ENCODE data around the gene RBMXL3. TPM values are rescaled to one million over a fixed set of nuclear protein-coding genes. Genes with fewer than 3 reads are reported as not detected.
"Not testable (repeated sequence)": the region's sequence is repeated elsewhere in the genome, so short reads cannot be mapped to it uniquely, and the experiment has no call there.

RBMXL3 gene
- total RNA-seq, 2 experiments from 2014 or later = not detected

DNA sequence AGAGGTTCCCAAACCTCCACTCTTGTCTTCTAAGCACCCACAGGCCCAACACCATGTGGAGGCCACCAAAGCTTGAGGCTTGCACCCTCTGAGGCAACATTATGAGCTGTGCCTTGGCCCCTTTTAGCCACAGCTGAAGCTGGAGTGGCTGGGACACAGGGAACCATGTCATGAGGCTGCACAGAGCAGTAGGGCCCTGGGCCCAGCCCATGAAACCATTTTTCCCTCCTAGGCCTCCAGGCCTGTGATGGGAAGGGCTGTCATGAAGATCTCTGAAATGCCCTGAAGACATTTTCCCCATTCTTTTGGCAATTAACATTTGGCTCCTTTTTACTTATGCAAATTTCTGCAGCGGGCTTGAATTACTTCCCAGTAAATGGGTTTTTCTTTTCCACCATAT, 14.8 kb downstream of the RBMXL3 start:
- Mint-ChIP-seq H3K9me3 (peaks cover 7% of the 10 kb centered on the region), H3K27me3 (ENCODE audit: low read depth) (no peaks in the 10 kb centered on the region), H3K27ac (no peak overlapping the region), H3K36me3 (ENCODE audit: low read depth) (no peaks in the 10 kb centered on the region), H3K4me3 (no peak overlapping the region), H3K4me1 (ENCODE audit: low read depth) (no peaks in the 10 kb centered on the region)
- intact Hi-C loops (cut with micrococcal nuclease) = no loop called here
- DNase-seq = no peak
- CTCF ChIA-PET = no interaction called here

- H3K4me3 Mint-ChIP-seq; H3K27ac Mint-ChIP-seq; H3K36me3 Mint-ChIP-seq (ENCODE audit: low read depth); H3K27me3 Mint-ChIP-seq (ENCODE audit: low read depth); CTCF ChIA-PET; DNase-seq; H3K4me1 Mint-ChIP-seq (ENCODE audit: low read depth); intact Hi-C loops (cut with micrococcal nuclease); H3K9me3 Mint-ChIP-seq: not testable (repeated sequence)
Observed at GRCh38 chrX:115209547-115209946, 20.3 kb downstream of the RBMXL3 start.

GRCh38 chrX:115214151-115214550, 24.9 kb downstream of the RBMXL3 start:
- no peaks in the 10 kb centered on the region for H3K4me1 Mint-ChIP-seq (ENCODE audit: low read depth)
- intact Hi-C loops (cut with micrococcal nuclease) = no loop called here
- no peak for DNase-seq
- no peaks in the 10 kb centered on the region for H3K36me3 Mint-ChIP-seq (ENCODE audit: low read depth)
- no peaks in the 10 kb centered on the region for H3K27me3 Mint-ChIP-seq (ENCODE audit: low read depth)
- H3K4me3 Mint-ChIP-seq = no peak overlapping the region
- CTCF ChIA-PET = no interaction called here
- H3K9me3 Mint-ChIP-seq = peaks cover 2% of the 10 kb centered on the region
- no peak overlapping the region for H3K27ac Mint-ChIP-seq

DNA sequence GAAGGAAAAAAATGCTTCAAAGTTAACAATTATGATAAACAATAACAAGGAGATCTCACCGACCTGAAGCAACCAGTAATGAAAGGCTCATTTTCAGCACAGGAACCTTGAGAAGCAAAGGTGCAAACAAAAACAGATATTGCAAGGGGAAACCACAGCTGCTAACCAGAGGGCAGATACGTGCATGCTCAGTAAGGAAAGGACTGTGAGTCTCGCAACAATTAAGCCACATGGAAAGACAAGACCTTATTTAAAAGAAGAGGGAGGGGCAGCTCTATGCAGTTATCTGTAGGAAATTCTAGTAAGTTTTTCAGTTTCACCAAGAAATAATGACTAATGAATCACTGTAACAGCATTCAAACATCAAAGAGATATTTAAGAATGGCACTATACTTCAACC, 25.4 kb downstream of the RBMXL3 start:
- peaks cover 2% of the 10 kb centered on the region for H3K9me3 Mint-ChIP-seq
- no peaks in the 10 kb centered on the region for H3K27me3 Mint-ChIP-seq (ENCODE audit: low read depth)
- intact Hi-C loops (cut with micrococcal nuclease) = no loop called here
- no peaks in the 10 kb centered on the region for H3K4me1 Mint-ChIP-seq (ENCODE audit: low read depth)
- CTCF ChIA-PET = no interaction called here
- no peak overlapping the region for H3K4me3 Mint-ChIP-seq
- no peak overlapping the region for H3K27ac Mint-ChIP-seq
- no peak for DNase-seq
- no peaks in the 10 kb centered on the region for H3K36me3 Mint-ChIP-seq (ENCODE audit: low read depth)

DNA sequence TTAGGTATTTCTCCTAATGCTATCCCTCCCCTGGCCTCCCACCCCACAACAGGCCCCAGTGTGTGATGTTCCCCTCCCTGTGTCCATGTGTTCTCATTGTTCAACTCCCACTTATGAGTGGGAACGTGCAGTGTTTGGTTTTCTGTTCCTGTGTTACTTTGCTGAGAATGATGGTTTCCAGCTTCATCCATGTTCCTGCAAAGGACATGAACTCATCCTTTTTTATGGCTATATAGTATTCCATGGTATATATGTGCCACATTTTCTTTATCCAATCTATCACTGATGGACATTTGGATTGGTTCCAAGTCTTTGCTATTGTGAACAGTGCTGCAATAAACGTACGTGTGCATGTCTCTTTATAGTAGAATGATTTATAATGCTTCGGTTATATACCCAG, 28.1 kb downstream of the RBMXL3 start:
- H3K36me3 Mint-ChIP-seq (ENCODE audit: low read depth); H3K4me3 Mint-ChIP-seq; intact Hi-C loops (cut with micrococcal nuclease); H3K27me3 Mint-ChIP-seq (ENCODE audit: low read depth); H3K4me1 Mint-ChIP-seq (ENCODE audit: low read depth); DNase-seq; CTCF ChIA-PET; H3K9me3 Mint-ChIP-seq; H3K27ac Mint-ChIP-seq: not testable (repeated sequence)

GRCh38 chrX:115226929-115227328, 37.7 kb downstream of the RBMXL3 start:
- Mint-ChIP-seq H3K27ac (no peak overlapping the region), H3K4me3 (no peak overlapping the region), H3K9me3 (no peaks in the 10 kb centered on the region), H3K4me1 (ENCODE audit: low read depth) (no peaks in the 10 kb centered on the region), H3K36me3 (ENCODE audit: low read depth) (no peaks in the 10 kb centered on the region), H3K27me3 (ENCODE audit: low read depth) (peaks cover 13% of the 10 kb centered on the region)
- DNase-seq = no peak
- intact Hi-C loops (cut with micrococcal nuclease) = no loop called here
- CTCF ChIA-PET = no interaction called here

DNA sequence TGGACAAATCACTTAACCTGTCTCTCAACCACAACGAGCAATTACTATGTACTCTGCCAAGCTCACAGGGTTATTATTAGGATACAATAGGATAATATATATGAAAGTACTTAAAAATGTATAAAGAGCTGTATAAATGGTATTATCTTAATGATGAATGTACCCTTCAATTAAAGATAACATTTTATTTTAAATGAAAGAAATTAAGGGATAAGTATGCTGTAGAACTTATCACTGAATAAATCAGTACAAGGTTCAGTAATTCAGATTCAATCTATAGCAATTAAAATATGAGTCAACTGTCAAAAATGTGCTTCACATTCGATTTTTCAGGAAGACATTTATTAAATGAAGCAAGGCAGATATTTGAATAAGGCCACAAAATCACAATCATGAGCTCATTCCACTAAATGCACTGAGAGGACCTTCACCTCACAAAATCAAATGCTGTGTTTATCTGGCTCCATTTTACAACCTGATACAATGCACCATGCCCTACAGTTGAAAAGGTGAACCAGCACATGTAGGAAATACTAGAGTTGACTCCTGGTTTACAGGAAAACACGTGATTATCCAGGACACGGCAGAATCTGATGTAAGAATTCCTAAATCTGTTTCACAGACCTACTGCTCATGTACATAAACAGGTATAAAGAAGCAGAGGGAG, 40.3 kb downstream of the RBMXL3 start:
- Mint-ChIP-seq H3K4me3 (no peak overlapping the region), H3K36me3 (ENCODE audit: low read depth) (no peaks in the 10 kb centered on the region), H3K27ac (no peak overlapping the region), H3K27me3 (ENCODE audit: low read depth) (peaks cover 22% of the 10 kb centered on the region), H3K4me1 (ENCODE audit: low read depth) (no peaks in the 10 kb centered on the region), H3K9me3 (no peaks in the 10 kb centered on the region)
- CTCF ChIA-PET = no interaction called here
- DNase-seq = no peak
- intact Hi-C loops (cut with micrococcal nuclease) = no loop called here

DNA sequence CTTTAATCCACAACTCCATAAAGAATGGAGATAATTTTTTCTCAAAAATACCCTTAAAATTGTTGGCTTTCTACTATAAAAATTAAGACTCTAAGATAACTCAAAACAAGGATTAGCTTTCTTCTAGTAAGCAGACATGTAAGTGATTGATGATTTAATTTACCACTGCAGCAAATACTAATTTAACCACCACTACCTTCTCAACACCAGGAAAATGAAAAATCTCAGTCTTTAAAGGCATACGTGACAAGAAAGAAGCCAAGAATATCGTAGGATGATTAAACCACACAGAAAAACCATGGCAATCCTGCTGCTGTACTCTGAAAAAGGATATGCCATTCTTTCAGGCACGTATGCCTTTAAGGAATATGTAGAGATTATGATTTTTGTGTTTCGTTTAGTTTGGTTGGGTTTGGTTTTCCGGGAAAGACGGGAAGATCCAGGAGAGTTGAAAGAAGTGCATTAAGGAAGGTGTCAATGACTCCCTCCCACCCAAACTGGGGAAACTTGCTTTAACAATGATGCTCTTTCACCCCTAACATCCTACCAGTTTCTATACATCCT, 43.8 kb downstream of the RBMXL3 start:
- Mint-ChIP-seq H3K4me3 (no peak overlapping the region), H3K27me3 (ENCODE audit: low read depth) (peaks cover 22% of the 10 kb centered on the region), H3K36me3 (ENCODE audit: low read depth) (no peaks in the 10 kb centered on the region), H3K27ac (no peak overlapping the region), H3K4me1 (ENCODE audit: low read depth) (no peaks in the 10 kb centered on the region), H3K9me3 (no peaks in the 10 kb centered on the region)
- intact Hi-C loops (cut with micrococcal nuclease) = no loop called here
- no peak for DNase-seq
- CTCF ChIA-PET = no interaction called here

- no peak within 1 kb of the TSS for H3K4me3 Mint-ChIP-seq
- CTCF ChIA-PET = no interaction called here
- peaks cover 22% of the 10 kb centered on the region for H3K27me3 Mint-ChIP-seq (ENCODE audit: low read depth)
Observed at GRCh38 chrX:115233497-115234455, 44.6 kb downstream of the RBMXL3 start, which contains the start of gene LRCH2. Gene LRCH2, minus strand, starts transcription at chrX:115234096. Its CDS starts 55 bp downstream, at chrX:115234041.

GRCh38 chrX:115234461-115234860, 45.3 kb downstream of the RBMXL3 start:
- Mint-ChIP-seq H3K4me1 (ENCODE audit: low read depth) (no peaks in the 10 kb centered on the region), H3K36me3 (ENCODE audit: low read depth) (no peaks in the 10 kb centered on the region), H3K9me3 (no peaks in the 10 kb centered on the region), H3K27me3 (ENCODE audit: low read depth) (peaks cover 22% of the 10 kb centered on the region), H3K27ac (no peak overlapping the region), H3K4me3 (no peak overlapping the region)
- intact Hi-C loops (cut with micrococcal nuclease) = no loop called here
- DNase-seq = no peak
- CTCF ChIA-PET = no interaction called here

More at GRCh38 chrX:115233497-115234455, 44.6 kb downstream of the RBMXL3 start, which contains the start of gene LRCH2:
- Mint-ChIP-seq H3K27ac (no peak within 1 kb of the TSS), H3K4me1 (ENCODE audit: low read depth) (no peaks in the 10 kb centered on the region), H3K9me3 (no peaks in the 10 kb centered on the region), H3K36me3 (ENCODE audit: low read depth) (no peaks in the 10 kb centered on the region)
- intact Hi-C loops (cut with micrococcal nuclease) = no loop called here
- DNase-seq = no peak

DNA sequence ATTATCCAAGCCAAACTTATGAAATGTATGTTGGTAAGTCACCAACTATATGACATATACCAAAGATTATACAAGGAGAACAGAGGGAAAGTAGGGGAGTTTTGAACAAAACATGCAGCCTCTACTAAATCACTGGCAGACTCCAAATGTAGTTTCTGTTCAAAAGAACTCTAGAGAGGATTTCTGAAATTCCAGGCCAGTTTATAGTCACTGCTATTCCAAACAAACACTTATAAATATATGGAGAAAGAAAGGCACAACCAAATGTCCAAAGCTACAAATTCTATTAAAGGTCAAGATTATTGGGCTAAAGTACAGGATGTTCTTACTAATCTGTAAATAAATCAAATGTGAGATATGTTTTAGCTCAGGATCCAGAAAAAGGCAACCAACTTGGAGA, 47.4 kb downstream of the RBMXL3 start:
- peaks cover 12% of the 10 kb centered on the region for H3K27me3 Mint-ChIP-seq (ENCODE audit: low read depth)
- CTCF ChIA-PET = no interaction called here

DNA sequence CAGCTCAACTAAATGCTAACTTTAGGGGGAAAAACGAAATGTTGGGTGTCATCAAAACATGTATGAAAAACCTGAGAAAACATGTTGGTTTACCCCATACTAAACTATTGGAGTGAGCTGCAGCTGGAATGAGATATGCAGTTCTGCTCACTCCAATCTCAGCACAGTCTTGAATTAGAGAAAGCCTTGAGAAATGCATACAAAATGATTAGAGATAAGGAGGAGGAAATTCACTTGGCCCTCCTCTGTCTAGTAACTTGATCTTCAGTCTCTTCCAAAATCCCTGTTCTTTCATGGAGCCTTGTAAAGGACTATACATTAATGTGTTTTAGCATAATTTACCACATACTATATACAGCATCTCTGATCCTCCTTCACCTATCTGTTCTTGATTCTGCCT, 47.8 kb downstream of the RBMXL3 start:
- H3K4me1 Mint-ChIP-seq (ENCODE audit: low read depth) = no peaks in the 10 kb centered on the region
- CTCF ChIA-PET = no interaction called here
- no peak for DNase-seq
- H3K36me3 Mint-ChIP-seq (ENCODE audit: low read depth) = no peaks in the 10 kb centered on the region
- H3K4me3 Mint-ChIP-seq = no peak overlapping the region
- no peaks in the 10 kb centered on the region for H3K9me3 Mint-ChIP-seq
- peaks cover 8% of the 10 kb centered on the region for H3K27me3 Mint-ChIP-seq (ENCODE audit: low read depth)
- no peak overlapping the region for H3K27ac Mint-ChIP-seq
- intact Hi-C loops (cut with micrococcal nuclease) = no loop called here

More for the DNA sequence above, 47.4 kb downstream of the RBMXL3 start:
- intact Hi-C loops (cut with micrococcal nuclease) = no loop called here
- no peaks in the 10 kb centered on the region for H3K36me3 Mint-ChIP-seq (ENCODE audit: low read depth)
- H3K4me3 Mint-ChIP-seq = no peak overlapping the region
- no peaks in the 10 kb centered on the region for H3K9me3 Mint-ChIP-seq
- no peak for DNase-seq
- no peak overlapping the region for H3K27ac Mint-ChIP-seq
- no peaks in the 10 kb centered on the region for H3K4me1 Mint-ChIP-seq (ENCODE audit: low read depth)
